Left lung (tissue), 10 donors: ENCODE results near the gene ARHGAP15. TPM values are rescaled to one million over a fixed set of nuclear protein-coding genes. Genes with fewer than 3 reads are reported as not detected.

ENCODE experiments used
- ATAC-seq: fragments of 200-7000 bp; cut with Tn5 transposase; one replicate; pipeline ENCODE4 v1.9.1; 2020; ENCODE audit warnings: moderate library complexity
- DNase-seq, 4 donors: peaks; one replicate each; pipeline ENCODE4 v3.0.0-alpha.2; 2013 to 2020
- H3K27ac ChIP-seq, 2 donors: fragments of 200-600 bp; sonication (generic) in 1 of 2; one replicate each; pipeline versions ENCODE4 v1.5.0 to v1.8.0; 2020 to 2021
- H3K27me3 ChIP-seq, 2 donors: fragments of 200-600 bp; sonication (generic) in 1 of 2; one replicate each; pipeline versions ENCODE4 v1.5.0 to v1.8.0; 2020 to 2021
- H3K36me3 ChIP-seq, 2 donors: fragments of 200-600 bp; sonication (generic) in 1 of 2; one replicate each; pipeline versions ENCODE4 v1.5.0 to v1.8.0; 2020 to 2021
- H3K4me1 ChIP-seq, 2 donors: fragments of 200-600 bp; one replicate each; pipeline ENCODE4 v1.8.0; 2021
- H3K4me3 ChIP-seq, 2 donors: fragments of 200-600 bp; sonication (generic) in 1 of 2; one replicate each; pipeline versions ENCODE4 v1.5.0 to v1.8.0; 2020 to 2021; ENCODE audit warnings: mild to moderate bottlenecking in 1 of 2
- H3K9me3 ChIP-seq, 2 donors: fragments of 200-600 bp; sonication (generic) in 1 of 2; one replicate each; pipeline versions ENCODE4 v1.5.0 to v1.8.0; 2020 to 2021
- intact Hi-C, 2 donors: fragments of 100-400 bp; cut with DNase I; formaldehyde crosslinking; loops; one replicate each; pipeline versions ENCODE4 v1.11.2 to v1.14.2; 2022
- polyA plus RNA-seq, 6 donors: library from polyadenylated mRNA; unstranded; fragments of 120-200 nt; gene quantifications; one replicate each; pipeline ENCODE4 v1.2.1, GENCODE V29; 2013; ENCODE audit not compliant: insufficient read length in 6 of 6
- total RNA-seq, 2 donors: library from RNA; stranded (reverse); fragmentation: NEBNext Ultra II Directional; extraction: Animal tissue kit (Norgen Biotek cat#: 25700); gene quantifications; one replicate each; pipeline ENCODE4 v1.2.1, GENCODE V29; 2021
- TF ChIP-seq, protein P1 (sequence below), 2 donors: fragments of 200-600 bp; sonication (generic) in 1 of 2; IDR thresholded peaks; one replicate each; pipeline versions ENCODE4 v1.5.0 to v1.8.0; 2021; ENCODE audit warnings: antibody characterized with exemption in 2 of 2
- donor health status: DM: no; HTN: yes; CAD: no.
- donor health status: DM: no; HTN: no; CAD: no.

ARHGAP15 gene
- total and polyA plus RNA-seq, 8 donors, result 16.8 to 48.3 (median 30.2) TPM

DNA sequence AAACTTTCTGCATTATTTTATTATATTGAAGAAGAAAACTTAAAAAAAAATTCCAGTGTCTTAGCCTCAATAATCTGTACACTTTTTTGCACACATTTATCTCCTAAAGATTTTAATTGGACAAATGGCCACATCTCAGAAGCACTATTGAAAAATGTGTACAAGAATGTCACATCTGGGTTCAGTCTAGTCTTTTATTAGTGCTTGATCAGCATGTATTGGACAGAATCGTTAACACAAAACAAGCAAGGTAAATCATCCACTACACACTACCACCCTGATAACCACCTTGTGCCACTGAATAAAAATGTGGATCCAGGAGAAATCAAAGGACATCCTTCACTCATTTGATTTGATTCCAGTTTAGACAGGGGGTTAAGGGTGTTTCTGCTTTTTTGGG lies 554.8 kb downstream of the ARHGAP15 start:
- TF ChIP-seq, protein P1, sequence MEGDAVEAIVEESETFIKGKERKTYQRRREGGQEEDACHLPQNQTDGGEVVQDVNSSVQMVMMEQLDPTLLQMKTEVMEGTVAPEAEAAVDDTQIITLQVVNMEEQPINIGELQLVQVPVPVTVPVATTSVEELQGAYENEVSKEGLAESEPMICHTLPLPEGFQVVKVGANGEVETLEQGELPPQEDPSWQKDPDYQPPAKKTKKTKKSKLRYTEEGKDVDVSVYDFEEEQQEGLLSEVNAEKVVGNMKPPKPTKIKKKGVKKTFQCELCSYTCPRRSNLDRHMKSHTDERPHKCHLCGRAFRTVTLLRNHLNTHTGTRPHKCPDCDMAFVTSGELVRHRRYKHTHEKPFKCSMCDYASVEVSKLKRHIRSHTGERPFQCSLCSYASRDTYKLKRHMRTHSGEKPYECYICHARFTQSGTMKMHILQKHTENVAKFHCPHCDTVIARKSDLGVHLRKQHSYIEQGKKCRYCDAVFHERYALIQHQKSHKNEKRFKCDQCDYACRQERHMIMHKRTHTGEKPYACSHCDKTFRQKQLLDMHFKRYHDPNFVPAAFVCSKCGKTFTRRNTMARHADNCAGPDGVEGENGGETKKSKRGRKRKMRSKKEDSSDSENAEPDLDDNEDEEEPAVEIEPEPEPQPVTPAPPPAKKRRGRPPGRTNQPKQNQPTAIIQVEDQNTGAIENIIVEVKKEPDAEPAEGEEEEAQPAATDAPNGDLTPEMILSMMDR (IDR thresholded peaks at IDR 0.05), result no peak
- no peak for ATAC-seq
- DNase-seq, result no peak
- no peaks in the 10 kb centered on the region for H3K36me3 ChIP-seq
- H3K4me1 ChIP-seq, result no peaks in the 10 kb centered on the region
- intact Hi-C loops, result no loop called here
- H3K27me3 ChIP-seq, result no peaks in the 10 kb centered on the region
- H3K9me3 ChIP-seq, result no peaks in the 10 kb centered on the region
- no peak overlapping the region for H3K4me3 ChIP-seq
- H3K27ac ChIP-seq, result no peak overlapping the region

DNA sequence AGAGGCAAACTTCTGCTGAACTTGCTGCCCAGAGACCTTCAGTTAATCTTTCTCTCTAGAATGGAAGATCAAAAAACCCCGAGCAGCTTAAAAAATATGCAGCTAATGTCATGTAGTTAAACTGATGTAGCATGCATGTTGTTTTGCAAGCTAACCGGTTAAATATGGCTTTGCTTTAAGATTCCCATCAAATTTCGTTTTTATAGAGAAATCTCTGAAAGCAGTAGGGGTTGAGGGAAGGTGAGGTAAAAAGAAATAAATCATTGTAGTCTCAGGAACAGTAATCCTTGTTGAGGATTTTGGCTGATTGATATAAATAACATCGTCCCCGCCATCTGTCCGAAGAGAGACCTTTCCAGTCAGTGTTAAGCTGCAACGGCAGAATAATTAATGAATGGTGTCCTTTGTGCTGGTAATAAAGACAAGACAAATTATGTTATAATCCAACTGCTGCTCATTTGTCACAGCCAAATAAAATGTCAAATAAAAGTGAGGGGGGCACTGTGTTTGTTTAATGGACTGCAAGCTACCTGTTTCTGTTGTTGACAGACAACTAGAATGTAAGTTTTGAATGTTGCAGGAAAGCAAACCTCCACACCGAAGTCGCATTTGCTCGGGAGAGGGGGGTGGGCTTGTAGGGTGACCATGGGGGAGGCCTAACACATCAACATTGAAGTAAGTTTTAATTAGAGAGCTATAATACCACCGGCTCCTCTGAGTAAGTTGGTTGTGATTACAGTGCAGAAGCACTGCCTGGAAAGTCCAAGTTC lies 555.5 kb downstream of the ARHGAP15 start:
- intact Hi-C loops, result no loop called here
- H3K4me1 ChIP-seq, result no peaks in the 10 kb centered on the region
- no peak overlapping the region for H3K4me3 ChIP-seq
- H3K27me3 ChIP-seq, result no peaks in the 10 kb centered on the region
- TF ChIP-seq, protein P1 (IDR thresholded peaks at IDR 0.05), result no peak
- no peak for DNase-seq
- ATAC-seq, result no peak
- H3K36me3 ChIP-seq, result no peaks in the 10 kb centered on the region
- H3K27ac ChIP-seq, result no peak overlapping the region
- no peaks in the 10 kb centered on the region for H3K9me3 ChIP-seq

DNA sequence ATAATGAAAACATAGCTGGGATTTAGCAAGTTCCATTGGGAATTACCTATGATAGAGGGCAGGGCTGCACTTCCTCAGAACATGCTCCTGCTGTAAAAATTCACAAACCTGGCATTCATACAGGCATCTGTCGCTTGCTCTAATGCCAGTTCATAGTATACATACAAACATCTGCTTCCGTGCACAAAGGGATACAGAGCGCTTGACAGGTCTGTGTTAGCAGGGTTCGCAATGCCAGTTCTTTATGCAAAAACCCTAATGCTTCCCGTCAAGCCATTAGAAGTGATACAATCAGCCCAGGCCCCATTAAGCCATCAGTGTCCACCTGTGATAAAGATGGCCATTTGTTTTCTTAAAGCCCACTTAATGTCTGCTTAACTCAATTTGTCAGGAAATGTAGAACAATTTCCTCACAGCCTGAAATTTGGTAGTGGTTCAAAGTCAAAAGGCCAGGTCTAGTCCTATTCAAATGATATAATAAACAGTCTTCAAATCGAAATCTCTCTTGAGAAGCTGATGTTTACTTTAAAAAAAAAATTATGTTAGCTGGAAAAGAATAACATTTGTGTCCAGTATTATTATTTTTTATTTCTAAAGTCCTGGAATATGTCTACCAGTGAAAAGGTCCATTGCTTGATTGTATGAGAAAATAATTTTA lies 556.3 kb downstream of the ARHGAP15 start:
- no peak for DNase-seq
- ATAC-seq, result no peak
- H3K4me1 ChIP-seq, result no peaks in the 10 kb centered on the region
- H3K27me3 ChIP-seq, result no peaks in the 10 kb centered on the region
- no peaks in the 10 kb centered on the region for H3K36me3 ChIP-seq
- no peak overlapping the region for H3K4me3 ChIP-seq
- no peak overlapping the region for H3K27ac ChIP-seq
- intact Hi-C loops, result no loop called here
- H3K9me3 ChIP-seq, result no peaks in the 10 kb centered on the region
- TF ChIP-seq, protein P1 (IDR thresholded peaks at IDR 0.05), result no peak

DNA sequence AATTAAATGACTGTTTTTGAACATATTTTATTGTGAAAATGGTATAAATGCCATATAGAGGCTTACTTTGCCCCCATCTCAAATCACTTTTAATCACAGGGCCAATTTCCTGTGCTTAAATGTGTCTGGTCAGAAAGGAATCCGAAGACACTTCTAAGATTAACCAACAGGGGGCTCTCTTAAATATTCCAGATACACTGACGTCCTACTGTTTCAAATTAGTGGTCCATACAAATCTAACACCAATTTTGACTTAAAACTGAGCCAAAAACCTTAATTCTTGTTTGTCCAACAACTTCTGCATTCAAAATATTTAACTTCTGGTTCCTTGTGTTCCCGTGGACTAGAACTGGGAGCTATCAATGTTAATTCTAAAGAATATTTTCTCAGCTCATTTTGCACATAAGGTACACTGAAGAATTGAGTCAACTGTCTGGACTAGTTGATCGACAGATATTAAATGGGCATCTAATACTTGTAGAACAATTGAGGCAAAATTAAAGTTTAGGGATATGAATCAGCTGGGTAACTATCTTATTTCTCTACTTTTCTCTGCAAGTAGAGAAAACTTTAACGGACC lies 557.5 kb downstream of the ARHGAP15 start:
- intact Hi-C loops, result no loop called here
- no peaks in the 10 kb centered on the region for H3K36me3 ChIP-seq
- TF ChIP-seq, protein P1 (IDR thresholded peaks at IDR 0.05), result peak; percentile 42 to 49
- H3K9me3 ChIP-seq, result no peaks in the 10 kb centered on the region
- DNase-seq (no peak), ATAC-seq (peak; percentile 63)
- no peaks in the 10 kb centered on the region for H3K4me1 ChIP-seq
- no peaks in the 10 kb centered on the region for H3K27me3 ChIP-seq
- H3K4me3 ChIP-seq, result no peak overlapping the region
- H3K27ac ChIP-seq, result no peak overlapping the region

DNA sequence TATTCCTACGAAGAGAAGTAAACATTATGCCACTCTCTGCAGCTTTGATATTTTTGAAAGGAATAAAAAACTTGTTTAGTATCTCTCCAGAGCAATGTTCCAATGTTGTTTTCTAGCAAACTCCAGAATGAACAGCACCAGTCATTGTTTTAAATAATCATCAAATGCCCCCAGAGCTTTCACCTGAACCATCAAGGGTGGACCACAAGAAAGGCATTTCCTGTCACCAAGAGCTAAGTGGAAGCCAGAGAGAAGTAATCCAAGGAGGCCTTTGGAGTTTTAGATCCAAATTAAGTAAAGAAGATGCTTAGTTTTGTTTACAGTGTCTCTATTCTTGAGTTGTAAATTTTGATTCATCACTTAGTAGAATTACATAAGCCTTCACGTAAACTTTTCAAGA lies 559.0 kb downstream of the ARHGAP15 start:
- Histone ChIP-seq H3K9me3 (no peaks in the 10 kb centered on the region), H3K4me1 (peaks cover 0 to 6% of the 10 kb centered on the region in 2 donors), H3K27me3 (no peaks in the 10 kb centered on the region), H3K4me3 (no peak overlapping the region), H3K27ac (no peak overlapping the region), H3K36me3 (no peaks in the 10 kb centered on the region)
- ATAC-seq (no peak), DNase-seq (no peak)
- TF ChIP-seq, protein P1 (IDR thresholded peaks at IDR 0.05), result no peak
- intact Hi-C loops, result no loop called here
